ENCODE measurements around the gene TRABD2B.

TRABD2B gene

GRCh38 chr1:47931395-47931794 is 65.8 kb downstream of the TRABD2B start:
- DNase-seq, result no peak

GRCh38 chr1:47930210-47930840 is 66.9 kb downstream of the TRABD2B start:
- DNase-seq, result no peak

GRCh38 chr1:47927165-47927564 is 70.0 kb downstream of the TRABD2B start:
- no peak for DNase-seq

GRCh38 chr1:47926461-47926999 is 70.7 kb downstream of the TRABD2B start:
- no peak for DNase-seq

- DNase-seq, result no peak
These were observed 72.7 kb downstream of the TRABD2B start for GRCh38 chr1:47924270-47925048.

- no peak for DNase-seq
These were observed 75.2 kb downstream of the TRABD2B start for GRCh38 chr1:47921935-47922415.

- DNase-seq, result no peak
These were observed 77.9 kb downstream of the TRABD2B start for GRCh38 chr1:47919113-47919833.

- DNase-seq, result no peak
These were observed 78.8 kb downstream of the TRABD2B start for GRCh38 chr1:47918257-47918867.

- DNase-seq, result no peak
These were observed 79.5 kb downstream of the TRABD2B start for GRCh38 chr1:47917687-47918086.

- DNase-seq, result no peak
These were observed 81.4 kb downstream of the TRABD2B start for GRCh38 chr1:47915677-47916353.

- DNase-seq, result no peak
These were observed 82.1 kb downstream of the TRABD2B start for GRCh38 chr1:47914952-47915676.

- no peak for DNase-seq
These were observed 82.8 kb downstream of the TRABD2B start for GRCh38 chr1:47914218-47914938.

GRCh38 chr1:47913225-47913823 is 83.9 kb downstream of the TRABD2B start:
- DNase-seq, result no peak

- DNase-seq, result no peak
These were observed 84.4 kb downstream of the TRABD2B start for GRCh38 chr1:47912756-47913155.

- no peak for DNase-seq
These were observed 85.3 kb downstream of the TRABD2B start for GRCh38 chr1:47911892-47912291.

- no peak for DNase-seq
These were observed 85.8 kb downstream of the TRABD2B start for GRCh38 chr1:47911424-47911823.

GRCh38 chr1:47908258-47908657 is 88.9 kb downstream of the TRABD2B start:
- no peak for DNase-seq

GRCh38 chr1:47907177-47907528 is 90.0 kb downstream of the TRABD2B start:
- no peak for DNase-seq

GRCh38 chr1:47906527-47907176 is 90.5 kb downstream of the TRABD2B start:
- DNase-seq, result no peak

- no peak for DNase-seq
These were observed 91.2 kb downstream of the TRABD2B start for GRCh38 chr1:47906009-47906432.
